Mucosa of rectum (tissue), 2 donors: ENCODE results near the gene MKRN2.
"Not testable (repeated sequence)": the region's sequence is repeated elsewhere in the genome, so short reads cannot be mapped to it uniquely, and the experiment has no call there.

Experiments used
- H3K27ac ChIP-seq, 2 donors: one replicate each; pipeline ENCODE4 v1.7.0; 2013; ENCODE audit warnings: inconsistent platforms in 2 of 2, low read depth in 2 of 2, low read length in 2 of 2
- H3K27me3 ChIP-seq, 2 donors: one replicate each; pipeline ENCODE4 v1.7.0; 2013; ENCODE audit warnings: low read length in 2 of 2; ENCODE audit not compliant: control insufficient read depth in 2 of 2, insufficient read depth in 2 of 2
- H3K36me3 ChIP-seq, 2 donors: one replicate each; pipeline ENCODE4 v1.7.0; 2013; ENCODE audit warnings: low read length in 2 of 2; ENCODE audit not compliant: control insufficient read depth in 2 of 2, insufficient read depth in 2 of 2
- H3K4me1 ChIP-seq, 2 donors: one replicate each; pipeline ENCODE4 v1.7.0; 2013; ENCODE audit warnings: low read length in 2 of 2, mild to moderate bottlenecking in 1 of 2; ENCODE audit not compliant: control insufficient read depth in 2 of 2, insufficient read depth in 2 of 2
- H3K4me3 ChIP-seq, 2 donors: one replicate each; pipeline ENCODE4 v1.7.0; 2013; ENCODE audit warnings: low read length in 2 of 2
- H3K9ac ChIP-seq, 2 donors: one replicate each; pipeline ENCODE4 v1.7.0; 2013; ENCODE audit warnings: low read length in 2 of 2, low read depth in 1 of 2, mild to moderate bottlenecking in 1 of 2
- H3K9me3 ChIP-seq, 2 donors: one replicate each; pipeline ENCODE4 v1.7.0; 2013; ENCODE audit warnings: low read length in 2 of 2; ENCODE audit not compliant: control insufficient read depth in 2 of 2
- donor health status: healthy.
- donor health status: Normal muscosa, but diverticular disease.

Gene MKRN2

DNA sequence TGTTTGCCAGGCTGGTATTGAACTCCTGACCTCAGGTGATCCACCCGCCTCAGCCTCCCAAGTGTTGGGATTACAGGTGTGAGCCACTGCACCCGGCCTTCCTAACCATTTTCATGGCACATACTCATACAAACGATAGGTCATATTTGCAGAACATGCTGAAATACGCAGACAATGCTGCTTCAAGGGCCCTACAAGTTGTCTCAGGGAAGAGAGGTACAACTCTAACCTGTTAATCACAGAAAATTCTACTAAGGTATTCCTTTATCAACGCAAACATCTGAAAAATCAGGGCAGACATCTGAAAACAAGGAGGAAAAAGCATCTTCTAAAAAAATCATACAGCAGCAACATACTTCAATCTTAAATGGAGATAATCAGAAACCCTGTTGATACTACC is 67.2 kb downstream of the MKRN2 start:
- Histone ChIP-seq H3K9me3 (no peaks in the 10 kb centered on the region), H3K27me3 (no peaks in the 10 kb centered on the region), H3K4me1 (no peaks in the 10 kb centered on the region), H3K4me3 (no peak overlapping the region), H3K36me3 (no peaks in the 10 kb centered on the region), H3K9ac (no peak overlapping the region), H3K27ac (no peak overlapping the region)

GRCh38 chr3:12624964-12625363 is 68.1 kb downstream of the MKRN2 start:
- H3K4me3 ChIP-seq, H3K4me1 ChIP-seq, H3K9ac ChIP-seq, H3K27me3 ChIP-seq, H3K9me3 ChIP-seq, H3K27ac ChIP-seq, H3K36me3 ChIP-seq: not testable (repeated sequence)

DNA sequence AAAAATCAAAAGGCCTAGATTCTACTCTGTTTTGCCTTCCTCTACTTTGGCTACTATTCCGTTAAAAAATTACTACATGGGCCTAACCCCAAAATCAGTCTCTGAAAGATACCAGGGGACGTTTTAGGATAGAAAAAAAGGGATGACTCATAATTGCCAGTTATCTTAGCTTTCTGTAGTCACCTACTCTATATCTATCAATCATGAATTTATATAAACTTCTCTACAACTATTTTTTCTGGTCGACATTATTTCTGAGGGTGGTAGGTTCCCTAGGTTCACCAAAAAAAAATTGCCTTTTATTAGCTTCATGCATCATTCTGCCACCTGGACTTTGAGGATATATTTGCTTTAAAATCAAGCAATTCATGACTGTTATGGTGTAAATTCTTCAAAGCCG is 70.5 kb downstream of the MKRN2 start:
- no peak overlapping the region for H3K9ac ChIP-seq
- no peaks in the 10 kb centered on the region for H3K36me3 ChIP-seq
- no peaks in the 10 kb centered on the region for H3K27me3 ChIP-seq
- no peak overlapping the region for H3K27ac ChIP-seq
- H3K4me1 ChIP-seq = peaks cover 4 to 8% of the 10 kb centered on the region in 2 donors
- H3K4me3 ChIP-seq = no peak overlapping the region
- H3K9me3 ChIP-seq = no peaks in the 10 kb centered on the region

- Histone ChIP-seq H3K4me3 (no peak overlapping the region), H3K27ac (no peak overlapping the region), H3K9me3 (no peaks in the 10 kb centered on the region), H3K36me3 (no peaks in the 10 kb centered on the region), H3K27me3 (no peaks in the 10 kb centered on the region), H3K9ac (no peak overlapping the region), H3K4me1 (peaks cover 4 to 8% of the 10 kb centered on the region in 2 donors)
These were observed 71.9 kb downstream of the MKRN2 start for GRCh38 chr3:12628813-12629212.

DNA sequence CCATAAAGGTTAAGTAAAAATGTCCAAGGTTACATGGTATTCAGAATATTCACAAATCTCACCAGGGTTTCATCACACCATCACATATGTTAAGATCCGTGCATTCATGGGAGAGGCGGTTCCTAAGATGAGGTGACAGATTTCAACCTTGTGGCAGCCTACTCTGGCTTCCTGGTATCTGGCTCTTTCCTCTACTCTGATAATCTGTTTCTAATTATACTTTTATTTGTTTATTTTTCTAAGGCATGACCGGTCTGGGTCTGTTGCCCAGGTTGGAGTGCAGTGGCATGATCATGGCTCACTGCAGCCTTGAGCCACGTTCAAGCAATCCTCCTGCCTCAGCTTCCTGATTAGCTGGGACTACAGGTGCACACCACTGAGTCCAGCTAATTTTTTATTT is 72.7 kb downstream of the MKRN2 start:
- Histone ChIP-seq H3K9me3 (no peaks in the 10 kb centered on the region), H3K36me3 (no peaks in the 10 kb centered on the region), H3K4me3 (no peak overlapping the region), H3K4me1 (peaks cover 4 to 8% of the 10 kb centered on the region in 2 donors), H3K9ac (no peak overlapping the region), H3K27ac (no peak overlapping the region), H3K27me3 (no peaks in the 10 kb centered on the region)

- peaks cover 4 to 8% of the 10 kb centered on the region in 2 donors for H3K4me1 ChIP-seq
- H3K4me3 ChIP-seq = no peak overlapping the region
- no peak overlapping the region for H3K9ac ChIP-seq
- no peaks in the 10 kb centered on the region for H3K9me3 ChIP-seq
- H3K27me3 ChIP-seq = no peaks in the 10 kb centered on the region
- no peak overlapping the region for H3K27ac ChIP-seq
- H3K36me3 ChIP-seq = no peaks in the 10 kb centered on the region
These were observed 73.4 kb downstream of the MKRN2 start for GRCh38 chr3:12630292-12630691.

DNA sequence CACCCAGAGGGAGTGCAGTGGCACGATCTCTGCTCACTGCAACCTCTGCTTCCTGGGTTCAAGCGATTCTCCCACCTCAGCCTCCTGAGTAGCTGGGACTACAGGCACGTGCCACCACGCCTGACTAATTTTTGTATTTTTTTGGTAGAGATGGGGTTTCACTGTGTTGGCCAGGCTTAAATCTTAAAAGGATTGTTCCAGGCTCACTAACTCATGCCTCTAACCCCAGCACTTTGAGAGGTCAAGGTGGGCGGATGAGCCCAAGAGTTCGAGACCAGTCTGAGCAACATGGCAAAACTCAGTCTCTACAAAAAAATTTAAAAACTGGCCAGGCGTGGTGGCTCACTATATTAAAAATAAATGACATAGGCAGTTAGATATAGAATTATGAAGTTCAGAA is 74.0 kb downstream of the MKRN2 start:
- H3K4me3 ChIP-seq, H3K4me1 ChIP-seq, H3K27ac ChIP-seq, H3K36me3 ChIP-seq, H3K27me3 ChIP-seq, H3K9me3 ChIP-seq, H3K9ac ChIP-seq: not testable (repeated sequence)

GRCh38 chr3:12632523-12632922 is 75.6 kb downstream of the MKRN2 start:
- Histone ChIP-seq H3K9me3 (no peaks in the 10 kb centered on the region), H3K4me3 (no peak overlapping the region), H3K36me3 (peaks cover 2 to 3% of the 10 kb centered on the region in 2 donors), H3K27ac (no peak overlapping the region), H3K27me3 (no peaks in the 10 kb centered on the region), H3K4me1 (peaks cover 4 to 8% of the 10 kb centered on the region in 2 donors), H3K9ac (no peak overlapping the region)

GRCh38 chr3:12633108-12633507 is 76.2 kb downstream of the MKRN2 start:
- H3K27me3 ChIP-seq = no peaks in the 10 kb centered on the region
- H3K4me1 ChIP-seq = peaks cover 4 to 8% of the 10 kb centered on the region in 2 donors
- no peaks in the 10 kb centered on the region for H3K9me3 ChIP-seq
- H3K4me3 ChIP-seq = no peak overlapping the region
- peaks cover 2 to 3% of the 10 kb centered on the region in 2 donors for H3K36me3 ChIP-seq
- no peak overlapping the region for H3K9ac ChIP-seq
- H3K27ac ChIP-seq = no peak overlapping the region
